ENCODE data around the gene TENT4B. TPM values are rescaled to one million over a fixed set of nuclear protein-coding genes. Genes with fewer than 3 reads are reported as not detected.

TENT4B gene
- total RNA-seq, 2 experiments from 2014 or later: 5.8 to 8.8 TPM

- H3K36me3 ChIP-seq (ENCODE audit: insufficient read depth, low read length): no peaks in the 10 kb centered on the region
- H3K4me2 ChIP-seq (ENCODE audit: low read length): no peak overlapping the region
- no peak overlapping the region for H2AFZ ChIP-seq (ENCODE audit: low read length)
- no peak overlapping the region for H3K4me3 ChIP-seq (ENCODE audit: low read depth, low read length, poor library complexity, severe bottlenecking)
- H3K9me2 ChIP-seq (ENCODE audit: insufficient read depth, low read length): no peaks in the 10 kb centered on the region
- H3K9me3 ChIP-seq (ENCODE audit: low read length): no peaks in the 10 kb centered on the region
- intact Hi-C loops (cut with micrococcal nuclease; ENCODE audit: unreplicated experiment): no loop called here
- no peak for TF ChIP-seq CTCF (conservative IDR thresholded peaks at IDR 0.05; ENCODE audit: low read length)
- no peak for TF ChIP-seq EZH2phosphoT487 (IDR thresholded peaks at IDR 0.05; ENCODE audit: borderline replicate concordance, low read depth, low read length)
- POLR2A ChIA-PET: no interaction called here
- CTCF ChIA-PET (ENCODE audit: unreplicated experiment): no interaction called here
- no peaks in the 10 kb centered on the region for H4K20me1 ChIP-seq (ENCODE audit: insufficient read depth, low read length)
- no peak for DNase-seq (ENCODE audit: low spot score)
- peaks cover 13% of the 10 kb centered on the region for H3K4me1 ChIP-seq (ENCODE audit: insufficient read depth, low read length, poor library complexity, severe bottlenecking)
- BruUV-seq (replicated peaks): no TSS peak
- no peak overlapping the region for H3K27ac ChIP-seq (ENCODE audit: low read depth, low read length, poor library complexity, severe bottlenecking)
- no peaks in the 10 kb centered on the region for H3K79me2 ChIP-seq (ENCODE audit: insufficient read depth, low read depth, low read length)
Observed at GRCh38 chr16:50260206-50261159, 107.4 kb downstream of the TENT4B start.

GRCh38 chr16:50261160-50261706, 108.1 kb downstream of the TENT4B start:
- H3K9me3 ChIP-seq (ENCODE audit: low read length): no peaks in the 10 kb centered on the region
- TF ChIP-seq EZH2phosphoT487 (IDR thresholded peaks at IDR 0.05; ENCODE audit: borderline replicate concordance, low read depth, low read length) (no peak), CTCF (conservative IDR thresholded peaks at IDR 0.05; ENCODE audit: low read length) (no peak)
- H2AFZ ChIP-seq (ENCODE audit: low read length): no peak overlapping the region
- peaks cover 21% of the 10 kb centered on the region for H3K4me1 ChIP-seq (ENCODE audit: insufficient read depth, low read length, poor library complexity, severe bottlenecking)
- no peaks in the 10 kb centered on the region for H3K9me2 ChIP-seq (ENCODE audit: insufficient read depth, low read length)
- ChIA-PET POLR2A (no interaction called here), CTCF (ENCODE audit: unreplicated experiment) (no interaction called here)
- no peak overlapping the region for H3K4me2 ChIP-seq (ENCODE audit: low read length)
- DNase-seq (ENCODE audit: low spot score): no peak
- no TSS peak for BruUV-seq (replicated peaks)
- no peak overlapping the region for H3K4me3 ChIP-seq (ENCODE audit: low read depth, low read length, poor library complexity, severe bottlenecking)
- no peaks in the 10 kb centered on the region for H3K36me3 ChIP-seq (ENCODE audit: insufficient read depth, low read length)
- H3K27ac ChIP-seq (ENCODE audit: low read depth, low read length, poor library complexity, severe bottlenecking): no peak overlapping the region
- no peaks in the 10 kb centered on the region for H4K20me1 ChIP-seq (ENCODE audit: insufficient read depth, low read length)
- H3K79me2 ChIP-seq (ENCODE audit: insufficient read depth, low read depth, low read length): no peaks in the 10 kb centered on the region
- intact Hi-C loops (cut with micrococcal nuclease; ENCODE audit: unreplicated experiment): no loop called here
